Hepatocyte (in vitro differentiated cells): Measurements from ENCODE around the gene ERC2.
"Not testable (repeated sequence)": the region's sequence is repeated elsewhere in the genome, so short reads cannot be mapped to it uniquely, and the experiment has no call there.

Experiments used
- EZH2 ChIP-seq: fragments of 200-600 bp; sonication (generic); IDR thresholded peaks from 2 replicates; pipeline ENCODE4 v1.6.1; 2016; ENCODE audit warnings: antibody characterized with exemption, mild to moderate bottlenecking, borderline replicate concordance
- TF ChIP-seq, protein P1 (sequence below): fragments of 200-600 bp; sonication (generic); IDR thresholded peaks from 2 replicates; pipeline ENCODE4 v1.5.1; 2016; ENCODE audit warnings: antibody characterized with exemption, mild to moderate bottlenecking; ENCODE audit not compliant: poor library complexity

DNA sequence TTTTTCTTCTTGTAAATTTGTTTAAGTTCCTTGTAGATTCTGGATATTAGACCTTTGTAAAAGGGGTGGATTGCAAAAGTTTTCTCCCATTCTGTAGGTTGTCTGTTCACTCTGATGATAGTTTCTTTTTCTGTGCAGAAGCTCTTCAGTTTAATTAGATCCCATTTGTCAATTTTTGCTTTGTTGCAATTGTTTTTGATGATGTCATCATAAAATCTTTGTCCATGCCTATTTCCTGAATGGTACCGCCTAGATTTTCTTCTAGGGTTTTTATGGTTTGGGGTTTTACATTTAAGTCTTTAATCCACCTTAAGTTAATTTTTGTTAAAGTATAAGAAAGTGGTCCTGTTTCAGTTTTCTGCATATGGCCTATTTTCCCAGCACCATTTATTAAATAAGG, 401.9 kb downstream of the ERC2 start:
- TF ChIP-seq, protein P1, sequence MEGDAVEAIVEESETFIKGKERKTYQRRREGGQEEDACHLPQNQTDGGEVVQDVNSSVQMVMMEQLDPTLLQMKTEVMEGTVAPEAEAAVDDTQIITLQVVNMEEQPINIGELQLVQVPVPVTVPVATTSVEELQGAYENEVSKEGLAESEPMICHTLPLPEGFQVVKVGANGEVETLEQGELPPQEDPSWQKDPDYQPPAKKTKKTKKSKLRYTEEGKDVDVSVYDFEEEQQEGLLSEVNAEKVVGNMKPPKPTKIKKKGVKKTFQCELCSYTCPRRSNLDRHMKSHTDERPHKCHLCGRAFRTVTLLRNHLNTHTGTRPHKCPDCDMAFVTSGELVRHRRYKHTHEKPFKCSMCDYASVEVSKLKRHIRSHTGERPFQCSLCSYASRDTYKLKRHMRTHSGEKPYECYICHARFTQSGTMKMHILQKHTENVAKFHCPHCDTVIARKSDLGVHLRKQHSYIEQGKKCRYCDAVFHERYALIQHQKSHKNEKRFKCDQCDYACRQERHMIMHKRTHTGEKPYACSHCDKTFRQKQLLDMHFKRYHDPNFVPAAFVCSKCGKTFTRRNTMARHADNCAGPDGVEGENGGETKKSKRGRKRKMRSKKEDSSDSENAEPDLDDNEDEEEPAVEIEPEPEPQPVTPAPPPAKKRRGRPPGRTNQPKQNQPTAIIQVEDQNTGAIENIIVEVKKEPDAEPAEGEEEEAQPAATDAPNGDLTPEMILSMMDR = not testable (repeated sequence)
- not testable (repeated sequence) for TF ChIP-seq EZH2
